Right lobe of liver (tissue), 6 donors: ENCODE measurements around the gene KIFC3. TPM values are rescaled to one million over a fixed set of nuclear protein-coding genes. Genes with fewer than 3 reads are reported as not detected.
A peak's percentile ranks its signal among the peaks of the same experiment; 100 is the strongest.

Experiments
- ATAC-seq, 4 donors: fragments of 200-7000 bp; cut with Tn5 transposase; one replicate each; pipeline ENCODE4 v1.9.1; 2020; ENCODE audit warnings: mild to moderate bottlenecking in 4 of 4, moderate library complexity in 4 of 4
- DNase-seq, 3 donors: peaks; one replicate each; pipeline ENCODE4 v3.0.0-alpha.2; 2020
- H3K27ac ChIP-seq, 3 donors: fragments of 200-600 bp; one replicate each; pipeline ENCODE4 v1.8.0; 2022
- H3K27me3 ChIP-seq, 2 donors: fragments of 200-600 bp; one replicate each; pipeline ENCODE4 v1.8.0; 2022
- H3K36me3 ChIP-seq, 4 donors: fragments of 200-600 bp; sonication (generic) in 1 of 4; one replicate each; pipeline versions ENCODE4 v1.5.1 to v1.8.0; 2017 to 2022; ENCODE audit warnings: control low read depth in 1 of 4
- H3K4me1 ChIP-seq, 4 donors: fragments of 200-600 bp; sonication (generic) in 1 of 4; one replicate each; pipeline versions ENCODE4 v1.5.1 to v1.8.0; 2017 to 2022; ENCODE audit warnings: control low read depth in 1 of 4
- H3K4me3 ChIP-seq, 3 donors: fragments of 200-600 bp; one replicate each; pipeline ENCODE4 v1.8.0; 2022
- H3K9me3 ChIP-seq, 4 donors: fragments of 200-600 bp; sonication (generic) in 1 of 4; one replicate each; pipeline versions ENCODE4 v1.5.1 to v1.8.0; 2017 to 2022; ENCODE audit warnings: control low read depth in 1 of 4
- CTCF ChIP-seq, 4 donors: fragments of 200-600 bp in 3 of 4; fragments of 450-650 bp in 1 of 4; IDR thresholded peaks; one replicate each; pipeline versions ENCODE4 v1.5.1 to v1.8.0; 2016 to 2022; ENCODE audit warnings: antibody characterized with exemption in 4 of 4, mild to moderate bottlenecking in 2 of 4
- POLR2A ChIP-seq: fragments of 450-650 bp; IDR thresholded peaks from one replicate; pipeline ENCODE4 v1.6.1; 2017; ENCODE audit warnings: antibody characterized with exemption, mild to moderate bottlenecking
- WGBS: methylation state at CpG from one replicate; pipeline ENCODE4 v1.1.6; 2018; ENCODE audit warnings: low coverage, low lambda C conversion rate; ENCODE audit not compliant: insufficient coverage; ENCODE audit errors: missing lambda C conversion rate; 5-methylcytosine and 5-hydroxymethylcytosine counted together
- intact Hi-C, 2 donors: fragments of 100-400 bp; cut with DNase I; formaldehyde crosslinking; loops; one replicate each; pipeline versions ENCODE4 v1.11.2 to v1.14.1; 2022
- total RNA-seq, 6 experiments: library from RNA; depleted of rRNA in 2 of 6; stranded (reverse); fragments of >200 nt in 2 of 6; fragmentation: NEBNext Ultra II Directional in 3 of 6; extraction: Animal tissue kit (Norgen Biotek cat#: 25700) in 3 of 6; gene quantifications; one replicate each; pipeline versions ENCODE4 v1.1.0 to v1.2.4, GENCODE V29; 2016 to 2023
- donor health status: DM: no; HTN: yes; CAD: no.
- donor health status: DM: no; HTN: no; CAD: no.
- donor health status: DM: no; HTN: no; CAD: no.
- donor health status: DM: no; HTN: yes; CAD: no.
- donor health status: DM: no; HTN: yes; CAD: no.

The KIFC3 gene
- total RNA-seq, 6 experiments from 2014 or later: 20.3 to 88.9 (median 46.4) TPM

- no peaks in the 10 kb centered on the region for H3K27me3 ChIP-seq
- DNase-seq: peak in 1 of 3 donors; percentile 16
- no peaks in the 10 kb centered on the region for H3K9me3 ChIP-seq
- H3K4me1 ChIP-seq: peaks cover 0 to 61% (median 30%) of the 10 kb centered on the region in 4 donors
- no peak overlapping the region for H3K4me3 ChIP-seq
- intact Hi-C loops: no loop called here
- TF ChIP-seq CTCF (IDR thresholded peaks at IDR 0.05) (no peak), POLR2A (no peak)
- H3K27ac ChIP-seq: no peak overlapping the region
- H3K36me3 ChIP-seq: no peaks in the 10 kb centered on the region
- 77% methylated on average over 4 of the region's 6 CpGs for WGBS
- no peak for ATAC-seq
Observed at GRCh38 chr16:57825298-57826044, 23.2 kb upstream of the KIFC3 start.

- H3K27ac ChIP-seq: no peak overlapping the region
Observed at GRCh38 chr16:57824888-57825287, 22.6 kb upstream of the KIFC3 start.

GRCh38 chr16:57823836-57824235, 21.5 kb upstream of the KIFC3 start:
- intact Hi-C loops: no loop called here
- TF ChIP-seq POLR2A (no peak), CTCF (IDR thresholded peaks at IDR 0.05) (no peak)
- Histone ChIP-seq H3K27ac (no peak overlapping the region), H3K4me3 (no peak overlapping the region), H3K27me3 (no peaks in the 10 kb centered on the region), H3K36me3 (no peaks in the 10 kb centered on the region), H3K4me1 (peaks cover 0 to 46% (median 22%) of the 10 kb centered on the region in 4 donors), H3K9me3 (no peaks in the 10 kb centered on the region)
- DNase-seq (peak; percentile 76 to 93 (median 87)), ATAC-seq (peak; percentile 23 to 55 (median 52))
- WGBS: 12% methylated on average over 5 of the region's 5 CpGs

More at GRCh38 chr16:57824888-57825287, 22.6 kb upstream of the KIFC3 start:
- intact Hi-C loops: no loop called here
- H3K27me3 ChIP-seq: no peaks in the 10 kb centered on the region
- H3K4me1 ChIP-seq: peaks cover 0 to 55% (median 27%) of the 10 kb centered on the region in 4 donors
- ATAC-seq (no peak), DNase-seq (peak in 1 of 3 donors; percentile 33)
- 71% methylated on average over 1 of the region's 2 CpGs for WGBS
- no peaks in the 10 kb centered on the region for H3K36me3 ChIP-seq
- no peaks in the 10 kb centered on the region for H3K9me3 ChIP-seq
- H3K4me3 ChIP-seq: no peak overlapping the region
- no peak for TF ChIP-seq POLR2A
- TF ChIP-seq CTCF (IDR thresholded peaks at IDR 0.05): no peak

GRCh38 chr16:57822856-57823255, 20.6 kb upstream of the KIFC3 start:
- Histone ChIP-seq H3K4me3 (no peak overlapping the region), H3K4me1 (peaks cover 0 to 39% (median 20%) of the 10 kb centered on the region in 4 donors), H3K9me3 (no peaks in the 10 kb centered on the region), H3K27ac (no peak overlapping the region), H3K27me3 (no peaks in the 10 kb centered on the region), H3K36me3 (no peaks in the 10 kb centered on the region)
- no peak for ATAC-seq
- no peak for TF ChIP-seq CTCF (IDR thresholded peaks at IDR 0.05)
- no peak for TF ChIP-seq POLR2A
- intact Hi-C loops: no loop called here
- DNase-seq: no peak
- WGBS: 75% methylated on average over 2 of the region's 2 CpGs
